Measurements from ENCODE around the gene ABCG5. TPM values are rescaled to one million over a fixed set of nuclear protein-coding genes. Genes with fewer than 3 reads are reported as not detected.

ABCG5 gene
- total RNA-seq, 1 donor from 2014 or later, result not detected

Other genes starting within 250 kb of the ABCG5 start
- 17.2 and 43.3 TPM in 2 replicates for gene THADA, start 242.8 kb downstream of the ABCG5 start, total RNA-seq
- gene PLEKHH2, start 201.6 kb downstream of the ABCG5 start, total RNA-seq, result 7.8 and 19.1 TPM in 2 replicates
- gene C1GALT1C1L, start 162.4 kb downstream of the ABCG5 start, total RNA-seq, result 1.2 and 2.5 TPM in 2 replicates
- 39.6 and 72.6 TPM in 2 replicates for gene DYNC2LI1, start 64.8 kb downstream of the ABCG5 start, total RNA-seq
- not detected in 2 replicates for gene ABCG8, start 132 bp upstream of the ABCG5 start, total RNA-seq
- 69.5 and 153 TPM in 2 replicates for gene LRPPRC, start 157.2 kb upstream of the ABCG5 start, total RNA-seq